Measurements from ENCODE around the gene NEK9.

DNA sequence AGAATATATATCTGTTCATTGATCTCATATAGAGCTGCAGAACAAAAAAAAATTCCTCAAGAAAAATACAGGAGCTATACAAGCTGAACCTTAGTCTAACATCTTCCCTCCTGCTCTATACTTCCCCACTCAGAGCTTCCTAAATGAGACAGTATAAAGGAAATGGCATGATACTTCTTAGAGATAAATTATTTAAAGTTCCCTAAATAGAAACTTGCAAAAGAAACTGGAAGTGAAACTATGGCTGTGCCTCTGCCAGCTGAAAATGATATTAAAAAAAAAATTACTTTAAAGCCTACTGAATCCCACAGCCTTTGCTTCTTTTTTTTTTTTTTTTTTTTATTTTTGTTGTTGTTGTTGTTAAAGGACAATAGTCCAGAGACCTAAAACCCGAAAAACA lies 11.6 kb upstream of the NEK9 start:
- TF ChIP-seq ZNF24 (IDR thresholded peaks at IDR 0.05) (no peak), ZNF274 (IDR thresholded peaks at IDR 0.05; ENCODE audit: insufficient read depth, insufficient read length) (no peak), PAX5 (IDR thresholded peaks at IDR 0.05; ENCODE audit: borderline replicate concordance, low read depth, low read length) (no peak), SUZ12 (IDR thresholded peaks at IDR 0.05; ENCODE audit: unreplicated experiment) (no peak), NFYB (IDR thresholded peaks at IDR 0.05; ENCODE audit: insufficient read depth, low read depth, low read length) (no peak), MTA3 (IDR thresholded peaks at IDR 0.05; ENCODE audit: borderline replicate concordance, low read length) (no peak), HCFC1 (IDR thresholded peaks at IDR 0.05; ENCODE audit: low read length) (no peak), POLR2A (IDR thresholded peaks at IDR 0.05; ENCODE audit: low read depth, low read length) (no peak)
- TF ChIP-seq, protein P1, sequence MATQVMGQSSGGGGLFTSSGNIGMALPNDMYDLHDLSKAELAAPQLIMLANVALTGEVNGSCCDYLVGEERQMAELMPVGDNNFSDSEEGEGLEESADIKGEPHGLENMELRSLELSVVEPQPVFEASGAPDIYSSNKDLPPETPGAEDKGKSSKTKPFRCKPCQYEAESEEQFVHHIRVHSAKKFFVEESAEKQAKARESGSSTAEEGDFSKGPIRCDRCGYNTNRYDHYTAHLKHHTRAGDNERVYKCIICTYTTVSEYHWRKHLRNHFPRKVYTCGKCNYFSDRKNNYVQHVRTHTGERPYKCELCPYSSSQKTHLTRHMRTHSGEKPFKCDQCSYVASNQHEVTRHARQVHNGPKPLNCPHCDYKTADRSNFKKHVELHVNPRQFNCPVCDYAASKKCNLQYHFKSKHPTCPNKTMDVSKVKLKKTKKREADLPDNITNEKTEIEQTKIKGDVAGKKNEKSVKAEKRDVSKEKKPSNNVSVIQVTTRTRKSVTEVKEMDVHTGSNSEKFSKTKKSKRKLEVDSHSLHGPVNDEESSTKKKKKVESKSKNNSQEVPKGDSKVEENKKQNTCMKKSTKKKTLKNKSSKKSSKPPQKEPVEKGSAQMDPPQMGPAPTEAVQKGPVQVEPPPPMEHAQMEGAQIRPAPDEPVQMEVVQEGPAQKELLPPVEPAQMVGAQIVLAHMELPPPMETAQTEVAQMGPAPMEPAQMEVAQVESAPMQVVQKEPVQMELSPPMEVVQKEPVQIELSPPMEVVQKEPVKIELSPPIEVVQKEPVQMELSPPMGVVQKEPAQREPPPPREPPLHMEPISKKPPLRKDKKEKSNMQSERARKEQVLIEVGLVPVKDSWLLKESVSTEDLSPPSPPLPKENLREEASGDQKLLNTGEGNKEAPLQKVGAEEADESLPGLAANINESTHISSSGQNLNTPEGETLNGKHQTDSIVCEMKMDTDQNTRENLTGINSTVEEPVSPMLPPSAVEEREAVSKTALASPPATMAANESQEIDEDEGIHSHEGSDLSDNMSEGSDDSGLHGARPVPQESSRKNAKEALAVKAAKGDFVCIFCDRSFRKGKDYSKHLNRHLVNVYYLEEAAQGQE (IDR thresholded peaks at IDR 0.05; ENCODE audit: low read depth, low read length), result no peak
- TF ChIP-seq, protein P2, sequence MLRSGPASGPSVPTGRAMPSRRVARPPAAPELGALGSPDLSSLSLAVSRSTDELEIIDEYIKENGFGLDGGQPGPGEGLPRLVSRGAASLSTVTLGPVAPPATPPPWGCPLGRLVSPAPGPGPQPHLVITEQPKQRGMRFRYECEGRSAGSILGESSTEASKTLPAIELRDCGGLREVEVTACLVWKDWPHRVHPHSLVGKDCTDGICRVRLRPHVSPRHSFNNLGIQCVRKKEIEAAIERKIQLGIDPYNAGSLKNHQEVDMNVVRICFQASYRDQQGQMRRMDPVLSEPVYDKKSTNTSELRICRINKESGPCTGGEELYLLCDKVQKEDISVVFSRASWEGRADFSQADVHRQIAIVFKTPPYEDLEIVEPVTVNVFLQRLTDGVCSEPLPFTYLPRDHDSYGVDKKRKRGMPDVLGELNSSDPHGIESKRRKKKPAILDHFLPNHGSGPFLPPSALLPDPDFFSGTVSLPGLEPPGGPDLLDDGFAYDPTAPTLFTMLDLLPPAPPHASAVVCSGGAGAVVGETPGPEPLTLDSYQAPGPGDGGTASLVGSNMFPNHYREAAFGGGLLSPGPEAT (IDR thresholded peaks at IDR 0.05; ENCODE audit: low read depth), result no peak
- TF ChIP-seq, protein P3, sequence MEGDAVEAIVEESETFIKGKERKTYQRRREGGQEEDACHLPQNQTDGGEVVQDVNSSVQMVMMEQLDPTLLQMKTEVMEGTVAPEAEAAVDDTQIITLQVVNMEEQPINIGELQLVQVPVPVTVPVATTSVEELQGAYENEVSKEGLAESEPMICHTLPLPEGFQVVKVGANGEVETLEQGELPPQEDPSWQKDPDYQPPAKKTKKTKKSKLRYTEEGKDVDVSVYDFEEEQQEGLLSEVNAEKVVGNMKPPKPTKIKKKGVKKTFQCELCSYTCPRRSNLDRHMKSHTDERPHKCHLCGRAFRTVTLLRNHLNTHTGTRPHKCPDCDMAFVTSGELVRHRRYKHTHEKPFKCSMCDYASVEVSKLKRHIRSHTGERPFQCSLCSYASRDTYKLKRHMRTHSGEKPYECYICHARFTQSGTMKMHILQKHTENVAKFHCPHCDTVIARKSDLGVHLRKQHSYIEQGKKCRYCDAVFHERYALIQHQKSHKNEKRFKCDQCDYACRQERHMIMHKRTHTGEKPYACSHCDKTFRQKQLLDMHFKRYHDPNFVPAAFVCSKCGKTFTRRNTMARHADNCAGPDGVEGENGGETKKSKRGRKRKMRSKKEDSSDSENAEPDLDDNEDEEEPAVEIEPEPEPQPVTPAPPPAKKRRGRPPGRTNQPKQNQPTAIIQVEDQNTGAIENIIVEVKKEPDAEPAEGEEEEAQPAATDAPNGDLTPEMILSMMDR (IDR thresholded peaks at IDR 0.05 in 2 of 3, conservative IDR thresholded peaks at IDR 0.05 in 1 of 3; ENCODE audit: control insufficient read depth in 2 of 3, extremely low read depth in 1 of 3, insufficient read depth in 1 of 3, low read depth in 3 of 3, low read length in 3 of 3), result no peak
